Subcutaneous adipose tissue (tissue), 4 donors: Measurements from ENCODE around the gene EDA. TPM values are rescaled to one million over a fixed set of nuclear protein-coding genes. Genes with fewer than 3 reads are reported as not detected.

Experiments
- CTCF ChIP-seq: fragments of 450-650 bp; IDR thresholded peaks from one replicate; pipeline ENCODE4 v1.5.1; 2016; ENCODE audit warnings: low read depth, mild to moderate bottlenecking, control low read depth, antibody characterized with exemption, moderate library complexity
- small RNA-seq: library from RNA; depleted of rRNA; stranded (forward); fragments of <200 nt; gene quantifications from one replicate; pipeline ENCODE3, GENCODE V24; 2016
- total RNA-seq, 4 donors: library from RNA; depleted of rRNA; stranded (reverse); fragments of >200 nt; gene quantifications; one replicate each; pipeline ENCODE4 v1.1.0, GENCODE V29; 2016

Gene EDA
- total RNA-seq, 4 donors from 2014 or later, result 5.5 to 10.7 (median 6.9) TPM

- no peak for TF ChIP-seq CTCF
These were observed 466.8 kb downstream of the EDA start for GRCh38 chrX:70082723-70083122.

GRCh38 chrX:70084592-70085240 lies 468.8 kb downstream of the EDA start:
- TF ChIP-seq CTCF, result no peak

- no peak for TF ChIP-seq CTCF
These were observed 472.1 kb downstream of the EDA start for GRCh38 chrX:70087857-70088630.

- TF ChIP-seq CTCF, result no peak
These were observed 472.8 kb downstream of the EDA start for GRCh38 chrX:70088751-70089150.

Small RNAs within 50 kb of the gene (small RNA-seq; reads per million reads assigned to genes)
- 0.36 reads per million for gene MIR676
- not detected for gene RF00012

Other genes starting within 250 kb of the EDA start
- gene NALF2, start 111.8 kb upstream of the EDA start, total RNA-seq, result not detected